Astrocyte (in vitro differentiated cells and primary cell): Measurements from ENCODE around the gene MYH7B. TPM values are rescaled to one million over a fixed set of nuclear protein-coding genes. Genes with fewer than 3 reads are reported as not detected.

Experiments
- DNase-seq: peaks from one replicate; pipeline ENCODE4 v3.0.0-alpha.2; 2010; ENCODE audit warnings: low read depth
- FAIRE-seq: peaks from 2 replicates; lab custom pipeline; 2011; peaks lifted over from hg19 to GRCh38; lab: Jason Lieb, UNC
- H2AFZ ChIP-seq: 2 replicates; pipeline ENCODE4 v1.6.0; 2012; ENCODE audit warnings: low read depth, low read length, inconsistent platforms
- H3K27ac ChIP-seq: 2 replicates; pipeline ENCODE4 v1.5.1; 2011; ENCODE audit warnings: low read depth, low read length, inconsistent platforms
- H3K27me3 ChIP-seq: 2 replicates; pipeline ENCODE4 v1.6.0; 2011; ENCODE audit warnings: low read length, inconsistent platforms; ENCODE audit not compliant: insufficient read depth
- H3K36me3 ChIP-seq: 2 replicates; pipeline ENCODE4 v1.5.1; 2011; ENCODE audit warnings: low read length, inconsistent platforms; ENCODE audit not compliant: insufficient read depth
- H3K4me1 ChIP-seq: 2 replicates; pipeline ENCODE4 v1.5.1; 2011; ENCODE audit warnings: low read length, inconsistent platforms; ENCODE audit not compliant: insufficient read depth
- H3K4me2 ChIP-seq: 2 replicates; pipeline ENCODE4 v1.6.0; 2012; ENCODE audit warnings: low read length, inconsistent platforms
- H3K4me3 ChIP-seq: 2 replicates; pipeline ENCODE4 v1.5.1; 2011; ENCODE audit warnings: low read depth, mild to moderate bottlenecking, low read length, inconsistent platforms; ENCODE audit not compliant: insufficient read depth
- H3K79me2 ChIP-seq: 2 replicates; pipeline ENCODE4 v1.6.0; 2012; ENCODE audit warnings: mild to moderate bottlenecking, low read length, inconsistent platforms; ENCODE audit not compliant: insufficient read depth
- H3K9ac ChIP-seq: 2 replicates; pipeline ENCODE4 v1.6.0; 2012; ENCODE audit warnings: mild to moderate bottlenecking, low read length, inconsistent platforms
- H3K9me3 ChIP-seq: 2 replicates; pipeline ENCODE4 v1.5.1; 2012; ENCODE audit warnings: low read depth, mild to moderate bottlenecking, low read length, inconsistent platforms; ENCODE audit not compliant: insufficient read depth
- H4K20me1 ChIP-seq: 2 replicates; pipeline ENCODE4 v1.6.0; 2012; ENCODE audit warnings: low read length, inconsistent platforms; ENCODE audit not compliant: insufficient read depth
- H3K27ac Mint-ChIP-seq: one replicate; pipeline ENCODE4 v1.8.0; 2021; ENCODE audit warnings: mild to moderate bottlenecking, mixed read lengths; ENCODE audit not compliant: unreplicated experiment
- H3K27me3 Mint-ChIP-seq: one replicate; pipeline ENCODE4 v1.8.0; 2021; ENCODE audit warnings: low read depth, mixed read lengths; ENCODE audit not compliant: unreplicated experiment
- H3K36me3 Mint-ChIP-seq: one replicate; pipeline ENCODE4 v1.8.0; 2021; ENCODE audit warnings: low read depth, mixed read lengths; ENCODE audit not compliant: unreplicated experiment
- H3K4me1 Mint-ChIP-seq: one replicate; pipeline ENCODE4 v1.8.0; 2021; ENCODE audit warnings: low read depth, mixed read lengths; ENCODE audit not compliant: unreplicated experiment
- H3K4me3 Mint-ChIP-seq: one replicate; pipeline ENCODE4 v1.8.0; 2021; ENCODE audit warnings: mild to moderate bottlenecking, moderate library complexity, mixed read lengths; ENCODE audit not compliant: unreplicated experiment
- H3K9me3 Mint-ChIP-seq: one replicate; pipeline ENCODE4 v1.8.0; 2021; ENCODE audit warnings: mild to moderate bottlenecking, mixed read lengths; ENCODE audit not compliant: unreplicated experiment
- EZH2 ChIP-seq: IDR thresholded peaks from 2 replicates; pipeline ENCODE4 v1.6.1; 2012; ENCODE audit warnings: mild to moderate bottlenecking, low read length, inconsistent platforms; ENCODE audit not compliant: insufficient read depth
- total RNA-seq: library from RNA; stranded (reverse); gene quantifications from 2 replicates; pipeline ENCODE4 v1.2.1, GENCODE V29; 2021
- TF ChIP-seq, protein P1 (sequence below): IDR thresholded peaks from 2 replicates; pipeline ENCODE4 v1.5.1; 2011; ENCODE audit warnings: low read depth, mild to moderate bottlenecking, inconsistent platforms, low read length, moderate library complexity; ENCODE audit not compliant: insufficient read depth

Gene MYH7B
- total RNA-seq, 1 donor from 2014 or later: 0.11 TPM

DNA sequence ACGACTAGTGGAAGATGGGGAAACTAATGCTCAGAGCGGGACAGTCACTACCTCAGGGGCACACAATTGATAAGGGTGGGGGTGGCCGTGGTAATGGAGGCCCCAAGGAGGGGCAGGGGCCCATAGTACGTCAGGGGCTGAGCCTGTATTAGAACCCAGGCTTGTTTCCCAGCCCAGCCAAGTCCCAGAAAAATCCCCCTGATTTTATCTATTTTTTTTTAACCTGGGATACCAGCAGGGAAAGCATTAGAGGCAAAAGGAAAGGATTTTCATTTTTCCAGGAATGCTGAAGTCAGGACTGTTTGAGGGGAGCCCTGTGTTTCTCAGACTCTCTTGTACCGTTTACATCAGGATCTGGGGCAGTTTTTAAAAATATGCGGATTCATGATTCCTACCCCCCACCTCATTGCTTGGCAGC, 382 bp downstream of the MYH7B start:
- peaks cover 9% of the 10 kb centered on the region for H3K36me3 Mint-ChIP-seq
- H3K4me2 ChIP-seq: peak overlapping the region; percentile 94

DNA sequence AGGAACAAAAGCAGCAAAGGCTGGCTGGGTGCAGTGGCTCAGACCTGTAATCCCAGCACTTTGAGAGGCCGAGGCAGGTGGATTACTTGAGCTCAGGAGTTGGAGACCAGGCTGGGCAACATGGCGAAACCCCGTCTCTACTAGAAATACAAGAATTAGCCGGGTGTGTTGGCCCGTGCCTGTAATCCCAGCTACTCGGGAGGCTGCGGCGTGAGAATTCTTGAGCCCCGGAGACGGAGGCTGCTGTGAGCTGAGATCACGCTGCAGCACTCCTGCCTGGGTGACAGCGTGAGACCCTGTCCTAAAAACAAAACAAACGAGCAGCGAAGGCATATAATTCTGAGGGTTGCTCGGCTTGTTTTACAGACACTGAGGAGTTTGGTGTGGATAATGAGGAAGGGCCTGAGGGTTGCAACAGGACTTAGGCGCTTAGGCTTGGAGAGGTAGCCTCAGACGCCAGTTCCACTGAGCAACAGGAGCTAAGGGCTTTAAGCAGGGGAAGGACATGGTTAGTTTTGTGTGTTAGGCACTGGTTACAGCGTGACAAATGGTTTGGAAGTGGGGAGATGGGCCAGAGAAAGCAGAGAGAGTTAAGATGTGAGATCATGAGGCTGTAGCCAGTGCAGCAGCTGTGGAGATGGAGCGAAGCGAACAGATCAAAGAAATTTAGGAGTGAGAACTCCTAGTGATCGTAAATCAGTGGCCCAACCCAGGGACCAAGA, 1.2 kb downstream of the MYH7B start:
- no peak for FAIRE-seq
- H4K20me1 ChIP-seq: no peaks in the 10 kb centered on the region
- TF ChIP-seq EZH2: no peak
- TF ChIP-seq, protein P1, sequence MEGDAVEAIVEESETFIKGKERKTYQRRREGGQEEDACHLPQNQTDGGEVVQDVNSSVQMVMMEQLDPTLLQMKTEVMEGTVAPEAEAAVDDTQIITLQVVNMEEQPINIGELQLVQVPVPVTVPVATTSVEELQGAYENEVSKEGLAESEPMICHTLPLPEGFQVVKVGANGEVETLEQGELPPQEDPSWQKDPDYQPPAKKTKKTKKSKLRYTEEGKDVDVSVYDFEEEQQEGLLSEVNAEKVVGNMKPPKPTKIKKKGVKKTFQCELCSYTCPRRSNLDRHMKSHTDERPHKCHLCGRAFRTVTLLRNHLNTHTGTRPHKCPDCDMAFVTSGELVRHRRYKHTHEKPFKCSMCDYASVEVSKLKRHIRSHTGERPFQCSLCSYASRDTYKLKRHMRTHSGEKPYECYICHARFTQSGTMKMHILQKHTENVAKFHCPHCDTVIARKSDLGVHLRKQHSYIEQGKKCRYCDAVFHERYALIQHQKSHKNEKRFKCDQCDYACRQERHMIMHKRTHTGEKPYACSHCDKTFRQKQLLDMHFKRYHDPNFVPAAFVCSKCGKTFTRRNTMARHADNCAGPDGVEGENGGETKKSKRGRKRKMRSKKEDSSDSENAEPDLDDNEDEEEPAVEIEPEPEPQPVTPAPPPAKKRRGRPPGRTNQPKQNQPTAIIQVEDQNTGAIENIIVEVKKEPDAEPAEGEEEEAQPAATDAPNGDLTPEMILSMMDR: no peak
- no peak overlapping the region for H3K4me2 ChIP-seq
- no peaks in the 10 kb centered on the region for H3K36me3 ChIP-seq
- Mint-ChIP-seq H3K4me1 (peaks cover 15% of the 10 kb centered on the region), H3K9me3 (peaks cover 16% of the 10 kb centered on the region), H3K4me3 (no peak overlapping the region), H3K27me3 (peaks cover 7% of the 10 kb centered on the region), H3K36me3 (peaks cover 9% of the 10 kb centered on the region), H3K27ac (no peak overlapping the region)
- peaks cover 11% of the 10 kb centered on the region for H3K79me2 ChIP-seq
- no peak overlapping the region for H3K9ac ChIP-seq
- no peaks in the 10 kb centered on the region for H3K27me3 ChIP-seq
- H3K9me3 ChIP-seq: no peaks in the 10 kb centered on the region
- no peak for DNase-seq
- H2AFZ ChIP-seq: no peak overlapping the region
- H3K4me3 ChIP-seq: no peak overlapping the region
- no peak overlapping the region for H3K27ac ChIP-seq
- H3K4me1 ChIP-seq: peaks cover 17% of the 10 kb centered on the region

More for the DNA sequence above, 382 bp downstream of the MYH7B start:
- Histone ChIP-seq H3K9me3 (no peaks in the 10 kb centered on the region), H3K79me2 (peaks cover 11% of the 10 kb centered on the region), H3K27me3 (no peaks in the 10 kb centered on the region), H3K4me3 (peak overlapping the region; percentile 77), H3K36me3 (no peaks in the 10 kb centered on the region), H3K27ac (peak overlapping the region; percentile 88), H3K4me1 (peaks cover 17% of the 10 kb centered on the region), H4K20me1 (no peaks in the 10 kb centered on the region), H2AFZ (peak overlapping the region; percentile 76), H3K9ac (peak overlapping the region; percentile 90)
- peak overlapping the region; percentile 97 for H3K4me3 Mint-ChIP-seq
- peaks cover 7% of the 10 kb centered on the region for H3K27me3 Mint-ChIP-seq
- peaks cover 16% of the 10 kb centered on the region for H3K9me3 Mint-ChIP-seq
- DNase-seq (no peak), FAIRE-seq (no peak)
- H3K27ac Mint-ChIP-seq: peak overlapping the region; percentile 98
- H3K4me1 Mint-ChIP-seq: peaks cover 15% of the 10 kb centered on the region
- TF ChIP-seq, protein P1: no peak
- no peak for TF ChIP-seq EZH2

DNA sequence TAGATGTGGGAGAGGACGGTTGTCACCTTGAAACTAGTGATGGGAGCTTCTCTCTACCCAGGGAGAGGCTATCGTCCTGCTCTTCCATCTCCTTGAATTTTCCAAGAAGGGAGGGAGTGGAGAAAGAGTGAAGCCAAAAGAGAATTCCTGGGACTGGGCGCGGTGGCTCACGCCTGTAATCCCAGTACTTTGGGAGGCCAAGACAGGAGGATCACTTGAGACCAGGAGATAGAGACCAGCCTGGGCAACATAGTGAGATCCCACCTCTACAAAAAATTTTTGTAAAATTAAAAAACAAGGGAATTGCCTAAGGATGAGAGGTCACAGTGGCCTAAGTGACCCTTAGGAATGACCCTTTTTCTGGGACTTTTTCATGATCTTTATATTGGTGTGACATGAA, 8.8 kb downstream of the MYH7B start:
- Histone ChIP-seq H3K4me2 (no peak overlapping the region), H2AFZ (no peak overlapping the region), H3K9me3 (no peaks in the 10 kb centered on the region), H4K20me1 (no peaks in the 10 kb centered on the region), H3K4me1 (no peaks in the 10 kb centered on the region), H3K36me3 (no peaks in the 10 kb centered on the region), H3K27ac (no peak overlapping the region), H3K4me3 (no peak overlapping the region), H3K27me3 (no peaks in the 10 kb centered on the region), H3K79me2 (no peaks in the 10 kb centered on the region), H3K9ac (no peak overlapping the region)
- no peaks in the 10 kb centered on the region for H3K4me1 Mint-ChIP-seq
- TF ChIP-seq, protein P1: no peak
- no peak for TF ChIP-seq EZH2
- peak overlapping the region; percentile 43 for H3K27ac Mint-ChIP-seq
- DNase-seq: no peak
- no peak for FAIRE-seq
- no peak overlapping the region for H3K4me3 Mint-ChIP-seq
- H3K27me3 Mint-ChIP-seq: peaks cover 14% of the 10 kb centered on the region
- H3K36me3 Mint-ChIP-seq: peaks cover 2% of the 10 kb centered on the region
- H3K9me3 Mint-ChIP-seq: peaks cover 1% of the 10 kb centered on the region
